Epidermal melanocyte (primary cell): ENCODE measurements around the gene CRELD2.
A peak's percentile ranks its signal among the peaks of the same experiment; 100 is the strongest.

Experiments
- DNase-seq: peaks from one replicate; pipeline ENCODE4 v3.0.0; 2011; ENCODE audit warnings: low spot score; ENCODE audit not compliant: insufficient read length

CRELD2 gene, protein sequence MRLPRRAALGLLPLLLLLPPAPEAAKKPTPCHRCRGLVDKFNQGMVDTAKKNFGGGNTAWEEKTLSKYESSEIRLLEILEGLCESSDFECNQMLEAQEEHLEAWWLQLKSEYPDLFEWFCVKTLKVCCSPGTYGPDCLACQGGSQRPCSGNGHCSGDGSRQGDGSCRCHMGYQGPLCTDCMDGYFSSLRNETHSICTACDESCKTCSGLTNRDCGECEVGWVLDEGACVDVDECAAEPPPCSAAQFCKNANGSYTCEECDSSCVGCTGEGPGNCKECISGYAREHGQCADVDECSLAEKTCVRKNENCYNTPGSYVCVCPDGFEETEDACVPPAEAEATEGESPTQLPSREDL

DNA sequence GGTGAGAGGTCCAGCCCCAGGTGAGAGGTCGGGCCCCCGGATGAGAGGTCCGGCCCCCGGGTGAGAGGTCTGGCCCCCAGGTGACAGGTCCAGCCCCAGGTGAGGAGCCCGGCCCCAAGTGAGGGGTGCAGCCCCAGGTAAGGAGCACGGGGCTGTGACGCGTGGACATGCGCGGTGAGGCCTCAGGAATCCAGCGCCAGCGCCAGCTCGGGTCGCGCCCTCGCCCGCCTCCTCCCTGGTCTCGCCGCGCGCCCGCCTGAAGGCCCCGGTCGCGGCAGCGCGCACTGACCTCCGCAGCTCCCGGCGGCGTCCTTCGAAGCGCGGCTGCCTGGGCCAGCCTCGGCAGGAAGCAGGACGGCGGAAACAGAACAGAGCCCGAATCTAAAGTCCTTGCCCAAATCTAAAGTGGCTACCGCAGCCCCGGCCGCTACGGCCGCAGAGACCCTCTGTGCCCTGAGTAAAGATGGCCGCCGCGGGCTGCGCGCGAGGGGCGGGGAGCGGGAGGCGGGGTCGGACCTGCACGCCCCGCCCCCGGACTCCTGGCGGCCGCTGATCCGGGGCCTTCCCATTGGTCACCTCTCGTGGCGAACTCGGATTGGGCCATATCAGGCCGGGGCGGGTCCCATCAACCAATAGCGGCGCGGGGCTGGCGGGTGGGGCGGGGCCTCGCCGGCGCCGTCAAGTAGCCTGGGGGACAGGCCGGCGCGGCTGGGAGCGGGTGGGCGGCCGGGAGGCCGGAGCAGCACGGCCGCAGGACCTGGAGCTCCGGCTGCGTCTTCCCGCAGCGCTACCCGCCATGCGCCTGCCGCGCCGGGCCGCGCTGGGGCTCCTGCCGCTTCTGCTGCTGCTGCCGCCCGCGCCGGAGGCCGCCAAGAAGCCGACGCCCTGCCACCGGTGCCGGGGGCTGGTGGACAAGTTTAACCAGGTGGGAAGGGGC, at the start of gene CRELD2, which contains the start of gene ALG12:
TSS of gene CRELD2 (plus strand) at position 661 of the 937 bp plus-strand sequence. CDS start at position 797, 136 bp downstream.
TSS of gene ALG12 (minus strand) at position 465 of the 937 bp plus-strand sequence. CDS start 4,673 bp downstream, outside the sequence.
- DNase-seq = peak; percentile 98

DNA sequence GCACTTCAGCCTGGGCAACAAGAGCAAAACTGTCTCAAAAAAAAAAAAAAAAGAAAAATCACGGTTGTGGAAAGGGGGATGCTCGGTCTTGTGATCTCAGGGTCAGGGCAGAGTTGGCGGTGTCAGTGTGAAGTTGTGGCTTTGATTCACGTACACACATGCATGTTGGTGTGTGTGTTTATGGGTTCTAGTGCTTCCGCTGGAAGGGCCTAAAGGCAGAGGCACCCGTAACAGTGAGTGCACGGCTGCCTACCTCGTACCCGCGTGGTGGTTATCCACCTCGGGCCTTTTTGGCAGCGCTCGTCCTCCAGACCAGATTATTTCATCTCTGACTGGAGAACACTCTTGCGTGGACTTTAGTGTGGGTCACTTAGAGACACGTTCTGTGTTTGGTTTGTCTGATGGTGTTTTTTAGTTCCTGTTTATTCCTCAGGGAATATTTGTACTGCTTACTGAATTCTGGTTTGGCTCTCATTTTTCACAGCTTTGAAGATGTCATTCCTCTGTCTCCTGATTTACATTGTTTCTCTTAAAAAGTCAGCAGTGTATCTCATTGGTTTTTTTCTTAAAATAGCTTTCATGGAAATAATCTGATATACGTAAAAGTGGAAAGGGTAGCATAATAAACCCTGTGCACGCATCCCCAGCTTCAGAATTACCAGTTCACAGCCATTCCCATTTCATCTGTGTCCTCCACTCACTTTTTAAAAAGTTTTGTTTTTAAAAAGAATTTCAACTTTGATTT, 49.2 kb upstream of the CRELD2 start:
- DNase-seq = no peak

DNA sequence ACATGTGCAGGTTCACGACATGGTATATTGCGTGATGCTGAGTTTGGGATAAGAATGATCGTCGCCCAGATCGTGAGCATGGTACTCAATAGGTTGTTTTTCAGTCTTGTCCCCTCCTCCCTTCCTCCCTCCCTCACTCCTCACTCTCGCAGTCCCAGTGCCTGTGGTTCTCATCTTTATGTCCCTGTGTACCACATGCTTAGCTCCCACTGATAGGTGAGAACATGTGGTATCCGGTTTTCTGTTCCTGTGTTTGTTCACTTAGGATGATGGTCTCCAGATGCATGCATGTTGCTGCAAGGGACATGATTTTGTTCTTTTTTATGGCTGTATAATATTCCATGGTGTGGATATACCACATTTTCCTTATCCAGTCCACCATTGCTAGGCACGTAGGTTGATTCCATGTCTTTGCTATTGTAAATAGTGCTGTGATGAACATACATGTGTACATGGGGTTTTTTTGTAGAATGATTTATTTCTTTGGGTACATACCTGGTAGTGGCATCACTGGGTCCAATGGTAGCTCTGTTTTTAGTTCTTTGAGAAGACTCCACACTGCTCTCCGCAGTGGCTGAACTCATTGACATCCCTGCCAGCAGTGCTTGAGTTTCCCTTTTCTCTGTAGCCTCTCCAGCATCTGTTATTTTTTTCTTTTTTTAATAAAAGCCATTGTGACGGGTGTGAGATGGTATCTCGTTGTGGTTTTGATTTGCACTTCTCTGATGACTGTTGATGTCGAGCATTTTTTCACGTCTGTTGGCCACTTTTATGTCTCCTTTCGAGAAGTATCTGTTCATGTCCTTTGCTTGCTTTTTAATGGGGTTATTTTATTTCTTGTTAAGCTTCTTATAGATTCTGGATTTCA, 48.4 kb upstream of the CRELD2 start:
- DNase-seq = no peak

DNA sequence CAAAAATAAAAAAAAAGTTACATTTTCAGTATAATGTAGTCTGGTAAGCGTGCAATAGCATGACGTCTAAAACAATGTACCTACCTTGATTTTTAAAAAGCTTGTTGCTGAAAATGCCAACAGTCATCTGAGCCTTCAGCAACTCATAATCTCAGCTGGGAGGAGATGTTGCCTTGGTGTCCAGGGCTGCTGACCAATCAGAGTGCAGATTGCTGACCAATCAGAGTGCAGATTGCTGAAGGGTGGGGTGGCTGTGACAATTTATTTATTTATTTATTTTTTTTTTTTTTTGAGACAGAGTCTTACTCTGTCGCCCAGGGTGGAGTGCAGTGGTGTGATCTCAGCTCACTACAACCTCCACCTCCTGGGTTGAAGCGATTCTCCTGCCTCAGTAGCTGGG, 47.0 kb upstream of the CRELD2 start:
- DNase-seq = no peak

DNA sequence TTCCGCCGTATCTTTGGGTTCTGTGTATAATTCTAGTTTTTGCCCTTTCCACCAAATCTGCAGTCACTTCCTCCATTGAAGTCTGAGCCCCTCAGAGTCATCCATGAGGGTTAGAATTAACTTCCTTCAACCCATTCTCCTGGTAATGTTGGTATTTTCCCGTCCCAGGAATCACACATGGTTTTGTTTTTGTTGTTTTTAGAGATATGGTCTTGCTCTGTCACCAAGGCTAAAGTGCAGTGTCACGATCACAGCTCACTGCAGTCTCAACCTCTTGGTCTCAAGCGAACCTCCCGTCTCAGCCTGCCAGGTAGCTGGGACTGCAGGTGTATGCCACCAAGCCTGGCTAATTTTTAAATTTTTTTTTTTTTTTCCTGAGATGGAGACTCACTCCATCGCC, 46.1 kb upstream of the CRELD2 start:
- DNase-seq = no peak

DNA sequence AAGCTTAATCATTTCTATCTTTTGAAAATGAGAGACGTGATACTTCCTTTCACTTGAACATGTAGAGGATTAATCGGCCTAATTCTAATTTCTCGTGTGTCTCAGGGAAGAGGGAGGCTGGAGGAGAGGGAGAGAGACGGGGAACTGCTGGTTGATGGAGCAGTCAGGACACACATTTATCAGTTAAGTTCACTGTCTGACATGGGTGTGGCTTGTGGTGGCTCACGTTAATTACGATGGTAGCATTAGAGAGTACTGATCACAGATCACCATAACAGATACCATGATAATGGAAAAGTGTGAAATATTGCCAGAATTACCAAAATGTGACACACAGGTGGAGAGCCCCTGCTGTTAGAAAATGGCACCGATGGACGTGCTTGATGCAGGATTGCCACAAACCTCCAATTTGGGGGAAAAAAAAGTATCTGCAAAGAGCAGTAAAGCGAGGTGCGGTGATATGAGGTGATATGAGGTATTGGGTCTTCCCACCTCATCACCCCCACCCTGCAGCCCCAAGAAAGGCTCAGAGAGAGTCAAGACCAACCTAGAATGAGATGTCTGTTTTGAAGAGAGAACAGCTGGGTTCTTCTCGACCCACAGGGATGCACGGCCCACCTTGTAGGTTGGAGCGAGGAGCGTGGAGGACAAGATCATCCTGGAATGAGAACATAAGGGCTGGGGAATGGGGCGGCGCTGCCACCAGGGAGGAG, 45.0 kb upstream of the CRELD2 start:
- DNase-seq = no peak

DNA sequence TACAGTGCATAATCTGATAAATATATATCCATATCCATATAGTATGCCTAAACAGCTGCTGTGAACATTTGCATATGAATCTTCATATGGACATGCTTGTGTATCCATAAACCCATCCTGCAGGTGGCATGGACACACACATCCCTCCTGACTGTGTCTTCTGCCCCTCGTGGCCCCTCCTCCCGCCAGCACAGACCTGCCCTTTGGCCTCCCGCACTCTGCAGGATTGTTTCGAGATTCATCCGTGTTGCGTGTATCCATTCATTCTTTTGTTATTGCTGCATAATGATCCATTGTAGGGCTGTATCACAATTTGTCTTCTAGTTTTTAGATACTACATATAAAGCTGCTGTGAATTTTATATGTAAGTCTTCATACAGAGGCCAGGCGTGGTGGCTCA, 40.8 kb upstream of the CRELD2 start:
- DNase-seq = no peak

DNA sequence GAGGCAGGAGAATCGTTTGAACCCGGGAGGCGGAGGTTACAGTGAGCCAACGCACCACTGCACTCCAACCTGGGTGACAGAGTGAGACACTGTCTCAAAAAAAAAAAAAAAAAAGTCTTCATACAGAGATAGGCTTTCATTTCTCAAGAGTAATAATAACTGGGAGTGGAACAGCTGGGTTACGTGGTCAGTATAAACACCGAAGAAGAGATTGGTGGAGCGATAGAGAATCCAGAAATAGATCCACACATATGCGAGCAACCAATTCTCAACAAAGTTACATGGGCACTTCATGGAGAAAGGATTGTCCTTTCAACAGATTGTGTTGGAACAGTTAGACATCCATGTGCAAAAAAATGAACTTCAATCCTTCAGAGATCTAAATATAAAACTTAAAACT, 40.2 kb upstream of the CRELD2 start:
- no peak for DNase-seq

DNA sequence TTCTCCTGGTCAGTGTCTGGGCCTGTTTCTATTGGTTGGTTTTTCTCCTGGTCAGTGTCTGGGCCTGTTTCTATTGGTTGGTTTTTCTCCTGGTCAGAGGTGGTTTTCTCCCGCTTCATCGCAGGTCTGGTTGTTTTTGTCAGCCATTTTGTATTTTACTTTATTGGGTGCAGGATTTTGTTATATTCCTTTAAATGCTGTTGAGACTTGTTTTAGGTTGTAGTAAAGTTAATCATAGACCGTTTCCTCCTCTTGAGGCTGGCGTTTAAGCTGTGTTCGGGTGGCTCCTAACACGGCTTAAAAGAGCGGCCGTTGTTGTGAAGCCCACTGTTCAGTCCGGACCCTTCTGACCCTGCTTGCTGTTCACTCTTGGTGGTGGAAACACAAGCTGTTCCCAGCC, 38.6 kb upstream of the CRELD2 start:
- no peak for DNase-seq

DNA sequence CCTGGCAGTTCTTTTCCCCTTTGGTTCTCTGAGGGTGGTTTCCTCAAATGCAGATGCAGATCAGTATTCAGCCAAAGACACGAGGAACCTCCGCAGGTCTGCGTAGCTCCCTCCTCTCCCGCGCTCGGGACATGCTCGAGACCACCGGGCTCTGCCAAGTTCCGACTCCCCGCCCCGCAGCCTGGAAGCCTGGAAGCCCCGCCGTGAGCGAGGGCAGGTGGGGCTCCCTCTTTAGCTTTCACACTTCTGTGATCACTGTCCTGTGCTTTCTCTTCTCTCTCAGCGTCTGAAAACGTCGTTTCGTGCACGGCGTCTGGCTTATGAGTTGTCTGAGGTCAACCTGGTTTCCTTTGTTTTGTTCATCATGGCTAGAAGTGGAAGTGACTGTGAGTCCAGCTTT, 38.2 kb upstream of the CRELD2 start:
- DNase-seq = no peak

DNA sequence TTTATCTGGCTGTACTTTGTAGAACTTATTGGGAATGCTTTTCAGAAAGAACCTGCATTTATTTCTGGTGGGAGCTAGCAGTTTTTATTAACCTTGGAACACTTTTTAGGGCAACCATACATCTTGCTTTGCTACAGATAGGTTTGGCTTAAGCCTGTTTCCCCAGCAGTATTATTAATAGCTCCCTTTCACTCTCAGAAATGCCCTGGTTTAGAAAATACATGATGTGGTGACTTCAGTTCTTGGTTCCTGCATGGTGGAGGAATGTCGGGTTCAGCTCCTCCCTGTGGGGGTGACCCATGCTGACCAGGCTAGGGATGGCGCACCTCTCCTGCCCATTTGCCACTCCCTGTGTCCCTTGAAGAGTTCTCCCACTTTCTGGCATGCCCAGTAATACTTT, 36.6 kb upstream of the CRELD2 start:
- DNase-seq = no peak

DNA sequence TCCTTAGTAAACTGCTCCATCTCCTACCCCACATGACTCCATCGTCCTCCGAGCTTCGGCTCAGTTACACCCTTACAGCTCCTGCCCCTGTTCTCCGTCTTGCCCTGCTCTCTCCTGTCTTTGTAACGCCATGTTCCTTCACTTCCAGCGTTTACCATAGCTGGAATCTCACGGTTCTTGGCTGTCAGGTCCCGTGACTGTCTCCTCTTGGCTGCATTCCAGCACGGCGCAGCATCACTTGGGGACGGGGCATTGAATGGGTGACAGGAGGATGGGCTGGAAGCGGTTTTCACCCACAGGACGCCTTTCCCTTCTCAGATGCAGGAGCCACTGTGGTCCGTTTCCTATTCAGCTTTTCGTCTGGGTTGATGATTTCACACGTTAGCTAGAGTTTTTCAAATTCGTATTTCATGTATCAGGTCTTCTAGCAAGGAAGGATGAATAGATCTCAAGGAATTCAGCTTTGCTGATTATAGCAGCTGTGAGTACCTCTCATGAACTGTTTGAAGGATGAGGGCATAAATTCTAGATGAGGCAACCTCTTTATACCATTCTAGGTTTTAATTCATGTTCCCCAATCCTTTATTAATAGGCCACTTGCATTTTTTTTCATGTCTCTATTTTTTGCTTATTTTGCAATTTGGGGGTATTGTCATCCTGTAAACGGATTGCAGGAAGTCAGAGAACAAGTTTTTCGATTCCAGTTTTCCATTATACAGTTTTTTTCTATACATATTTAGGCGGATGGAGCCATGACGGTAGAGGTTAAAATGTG, 35.7 kb upstream of the CRELD2 start:
- no peak for DNase-seq

DNA sequence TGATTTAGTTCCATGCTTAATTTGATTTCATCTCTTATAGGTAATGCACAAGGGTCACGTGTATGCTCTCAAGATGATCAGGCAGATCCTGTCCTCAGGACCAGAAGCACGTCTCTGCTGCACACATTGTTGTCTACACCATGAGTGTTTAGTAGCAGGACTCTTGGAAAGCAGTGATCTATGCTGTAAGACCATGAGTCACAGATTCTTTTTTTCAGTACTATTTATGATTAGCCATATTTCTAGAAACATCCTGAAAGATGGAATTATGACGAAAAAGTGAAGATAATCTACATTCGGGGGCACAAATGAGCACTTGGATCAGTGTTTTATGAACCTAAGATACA, 35.2 kb upstream of the CRELD2 start:
- DNase-seq = no peak

DNA sequence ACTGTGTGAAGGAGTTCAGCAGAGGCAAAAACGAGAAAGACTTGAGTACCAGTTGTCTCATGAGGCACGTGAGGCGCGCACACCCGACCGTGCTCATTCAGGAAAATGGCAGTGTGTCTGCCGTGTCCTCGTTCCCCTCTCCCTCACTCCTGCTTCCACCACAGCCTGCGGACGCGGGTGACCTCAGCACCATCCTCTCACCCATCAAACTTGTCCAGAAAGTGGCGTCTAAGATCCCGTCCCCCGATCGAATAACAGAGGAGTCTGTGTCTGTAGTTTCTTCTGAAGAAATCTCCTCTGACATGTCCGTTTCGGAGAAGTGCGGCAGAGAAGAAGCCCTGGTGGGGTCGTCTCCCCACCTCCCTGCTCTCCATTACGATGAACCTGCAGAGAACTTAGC, 34.4 kb upstream of the CRELD2 start:
- DNase-seq = no peak

DNA sequence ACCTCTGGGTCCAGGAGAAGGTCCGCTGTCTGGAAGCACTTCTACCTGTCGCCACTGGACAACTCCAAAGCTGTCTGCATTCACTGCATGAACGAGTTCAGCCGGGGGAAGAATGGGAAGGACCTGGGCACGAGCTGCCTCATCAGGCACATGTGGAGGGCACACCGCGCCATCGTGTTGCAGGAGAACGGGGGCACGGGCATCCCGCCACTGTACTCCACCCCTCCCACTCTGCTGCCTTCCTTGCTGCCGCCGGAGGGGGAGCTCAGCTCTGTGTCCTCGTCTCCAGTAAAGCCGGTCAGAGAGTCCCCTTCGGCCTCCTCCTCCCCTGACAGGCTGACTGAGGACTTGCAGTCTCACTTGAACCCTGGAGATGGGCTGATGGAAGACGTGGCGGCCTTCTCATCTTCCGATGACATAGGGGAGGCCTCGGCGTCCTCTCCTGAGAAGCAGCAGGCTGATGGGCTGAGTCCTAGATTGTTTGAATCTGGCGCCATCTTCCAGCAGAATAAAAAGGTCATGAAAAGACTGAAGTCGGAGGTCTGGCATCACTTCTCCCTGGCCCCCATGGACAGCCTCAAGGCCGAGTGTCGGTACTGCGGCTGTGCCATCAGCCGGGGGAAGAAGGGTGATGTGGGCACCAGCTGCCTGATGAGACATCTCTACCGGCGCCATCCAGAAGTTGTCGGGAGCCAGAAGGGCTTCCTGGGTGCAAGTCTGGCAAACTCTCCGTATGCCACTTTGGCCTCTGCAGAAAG, 33.8 kb upstream of the CRELD2 start:
- no peak for DNase-seq

DNA sequence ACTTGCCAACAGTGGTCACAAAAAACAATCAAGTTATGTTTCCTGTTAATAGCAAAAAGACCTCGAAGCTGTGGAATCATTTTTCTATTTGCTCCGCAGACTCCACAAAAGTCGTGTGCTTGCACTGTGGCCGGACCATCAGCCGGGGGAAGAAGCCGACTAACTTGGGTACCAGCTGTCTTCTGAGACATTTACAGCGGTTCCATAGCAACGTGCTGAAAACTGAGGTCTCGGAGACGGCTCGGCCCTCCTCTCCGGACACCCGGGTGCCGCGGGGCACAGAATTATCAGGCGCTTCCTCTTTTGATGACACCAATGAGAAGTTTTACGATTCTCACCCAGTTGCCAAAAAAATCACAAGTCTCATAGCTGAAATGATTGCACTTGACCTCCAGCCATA, 33.2 kb upstream of the CRELD2 start:
- no peak for DNase-seq

DNA sequence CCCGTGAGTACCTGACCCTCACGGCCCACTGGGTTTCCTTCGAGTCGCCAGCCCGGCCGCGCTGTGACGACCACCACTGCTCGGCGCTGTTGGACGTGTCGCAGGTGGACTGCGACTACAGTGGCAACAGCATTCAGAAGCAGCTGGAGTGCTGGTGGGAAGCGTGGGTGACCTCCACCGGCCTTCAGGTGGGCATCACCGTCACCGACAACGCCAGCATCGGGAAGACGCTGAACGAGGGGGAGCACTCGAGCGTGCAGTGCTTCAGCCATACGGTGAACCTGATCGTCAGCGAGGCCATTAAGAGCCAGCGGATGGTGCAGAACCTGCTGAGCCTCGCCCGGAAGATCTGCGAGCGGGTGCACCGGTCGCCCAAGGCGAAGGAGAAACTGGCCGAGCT, 32.6 kb upstream of the CRELD2 start:
- no peak for DNase-seq

DNA sequence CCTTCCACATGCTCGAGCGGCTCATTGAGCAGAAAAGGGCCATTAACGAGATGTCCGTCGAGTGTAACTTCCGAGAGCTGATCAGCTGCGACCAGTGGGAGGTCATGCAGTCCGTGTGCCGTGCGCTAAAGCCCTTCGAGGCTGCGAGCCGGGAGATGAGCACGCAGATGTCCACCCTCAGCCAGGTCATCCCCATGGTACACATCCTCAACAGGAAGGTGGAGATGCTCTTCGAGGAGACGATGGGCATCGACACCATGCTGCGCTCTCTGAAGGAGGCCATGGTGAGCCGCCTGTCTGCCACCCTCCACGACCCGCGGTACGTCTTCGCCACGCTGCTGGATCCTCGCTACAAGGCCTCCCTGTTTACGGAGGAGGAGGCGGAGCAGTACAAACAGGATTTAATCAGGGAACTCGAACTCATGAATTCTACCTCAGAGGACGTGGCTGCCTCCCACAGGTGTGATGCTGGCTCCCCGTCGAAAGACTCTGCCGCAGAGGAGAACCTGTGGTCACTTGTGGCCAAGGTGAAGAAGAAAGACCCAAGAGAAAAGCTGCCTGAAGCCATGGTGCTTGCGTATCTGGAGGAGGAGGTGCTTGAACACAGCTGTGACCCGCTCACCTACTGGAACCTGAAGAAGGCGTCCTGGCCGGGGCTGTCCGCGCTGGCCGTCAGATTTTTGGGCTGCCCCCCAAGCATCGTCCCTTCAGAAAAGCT, 31.9 kb upstream of the CRELD2 start:
- no peak for DNase-seq
